NCI-H1048 (cell line): Measurements from ENCODE around the gene STAT5B.

Experiments
- DNase-seq: peaks from one replicate; lab custom pipeline; 2025; lab: John Stamatoyannopoulos, UW

The STAT5B gene

GRCh38 chr17:42284566-42284965 lies 8.4 kb upstream of the STAT5B start:
- no peak for DNase-seq

GRCh38 chr17:42284024-42284369 lies 7.8 kb upstream of the STAT5B start:
- DNase-seq, result no peak

DNA sequence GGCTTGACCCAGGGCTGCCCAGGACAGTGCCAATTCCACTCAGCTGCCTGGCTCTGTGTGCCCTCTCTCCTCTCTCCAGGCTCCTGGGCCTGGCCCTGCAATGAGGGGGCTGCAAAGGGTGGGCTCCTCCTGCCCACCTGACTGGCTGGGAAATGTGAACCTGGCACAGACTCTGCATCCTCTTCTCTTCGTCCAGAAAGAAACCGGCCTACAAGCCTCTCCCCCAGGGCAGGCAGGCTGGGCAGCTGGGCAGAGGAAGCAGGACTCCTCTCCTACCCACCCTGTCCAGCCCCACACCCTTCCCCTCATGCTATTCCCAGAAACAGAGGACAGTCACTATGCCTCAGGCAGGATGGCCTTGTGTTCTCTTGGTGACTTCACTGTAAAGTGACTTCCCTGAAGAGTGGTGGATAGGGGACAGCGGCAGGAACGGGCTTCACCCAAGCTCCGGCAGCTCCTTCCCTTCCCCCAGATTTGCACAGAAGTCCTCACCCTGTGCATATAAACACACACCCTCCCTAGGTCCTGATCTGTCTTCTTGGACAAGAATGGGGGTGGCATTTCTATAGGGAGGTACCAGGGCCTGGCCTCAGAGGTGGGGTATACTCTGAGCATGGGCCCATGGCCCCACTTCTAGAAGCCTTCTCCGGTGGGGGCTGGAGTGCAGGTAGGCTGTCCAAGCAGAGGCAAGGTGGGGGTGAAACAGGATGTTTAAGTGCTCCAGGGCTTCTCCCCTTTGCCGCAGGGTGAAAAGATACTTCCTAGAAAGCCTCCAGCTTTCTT lies 7.2 kb upstream of the STAT5B start:
- DNase-seq, result no peak

DNA sequence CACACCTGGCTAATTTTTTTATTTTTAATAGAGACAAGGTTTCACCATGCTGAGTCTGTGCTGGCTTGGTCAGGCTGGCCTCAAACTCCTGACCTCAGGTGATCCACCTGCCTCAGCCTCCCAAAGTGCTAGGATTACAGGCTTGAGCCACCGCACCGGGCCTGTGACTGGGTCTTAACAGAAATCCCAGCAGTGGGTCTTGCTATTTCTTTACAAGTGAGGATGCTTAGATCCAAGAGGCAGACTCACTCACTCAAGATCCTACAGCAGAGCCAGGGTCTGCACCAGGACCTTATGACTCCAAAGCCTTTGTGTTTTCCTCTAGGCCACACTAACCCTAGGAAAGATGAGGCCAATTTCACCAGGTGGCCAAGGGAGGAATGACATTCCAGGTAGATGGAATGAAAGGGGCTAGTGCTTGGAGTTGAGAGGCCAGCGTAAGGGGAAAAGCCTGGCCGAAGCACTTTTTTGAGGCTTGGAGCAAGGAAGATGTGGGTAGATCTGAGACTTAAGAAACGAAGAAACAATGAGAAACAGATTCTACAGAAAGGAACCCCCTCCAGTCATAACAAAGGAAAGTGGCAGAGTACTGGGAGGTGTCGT lies 6.4 kb upstream of the STAT5B start:
- no peak for DNase-seq

GRCh38 chr17:42281571-42282096 lies 5.4 kb upstream of the STAT5B start:
- DNase-seq, result no peak

DNA sequence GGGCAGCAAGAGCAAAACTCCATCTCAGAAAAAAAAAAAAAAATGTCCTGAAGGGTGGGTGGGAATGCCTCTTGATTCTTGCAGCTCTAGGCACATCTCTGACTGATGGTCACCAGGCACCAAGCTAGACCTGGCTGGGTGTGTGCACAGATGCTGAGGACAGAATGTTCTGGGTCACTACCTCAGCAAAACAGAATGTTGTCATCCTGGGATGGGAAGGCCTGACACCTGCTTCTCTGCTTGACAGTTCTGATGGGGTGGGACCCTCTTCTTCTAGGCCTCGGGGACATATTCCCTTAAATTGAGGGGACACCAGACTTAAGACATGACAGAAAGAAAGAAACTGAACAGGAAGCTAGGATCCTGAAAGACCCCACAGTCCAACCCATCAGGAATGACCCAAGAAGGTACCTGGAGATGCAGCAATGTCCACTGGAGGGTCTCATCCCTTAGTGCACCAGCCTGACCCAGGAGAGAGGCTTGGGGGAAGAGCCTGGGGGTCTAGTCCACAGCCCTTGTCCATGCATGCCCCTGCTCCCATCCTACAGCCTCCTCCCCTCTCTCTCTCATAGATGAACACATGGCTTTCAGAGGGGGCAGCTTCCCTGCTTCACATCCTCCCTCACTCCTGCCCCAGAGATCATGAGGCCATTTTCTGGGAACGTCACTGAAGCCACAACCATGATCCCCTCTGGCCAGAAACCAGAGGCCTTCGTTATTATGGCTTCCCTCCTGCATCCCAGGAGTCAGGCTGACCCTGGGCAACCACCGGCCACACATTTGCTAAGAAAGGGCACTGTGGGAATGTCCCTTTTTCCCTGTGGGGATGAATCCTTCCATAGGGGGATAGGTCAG lies 3.8 kb upstream of the STAT5B start:
- no peak for DNase-seq

DNA sequence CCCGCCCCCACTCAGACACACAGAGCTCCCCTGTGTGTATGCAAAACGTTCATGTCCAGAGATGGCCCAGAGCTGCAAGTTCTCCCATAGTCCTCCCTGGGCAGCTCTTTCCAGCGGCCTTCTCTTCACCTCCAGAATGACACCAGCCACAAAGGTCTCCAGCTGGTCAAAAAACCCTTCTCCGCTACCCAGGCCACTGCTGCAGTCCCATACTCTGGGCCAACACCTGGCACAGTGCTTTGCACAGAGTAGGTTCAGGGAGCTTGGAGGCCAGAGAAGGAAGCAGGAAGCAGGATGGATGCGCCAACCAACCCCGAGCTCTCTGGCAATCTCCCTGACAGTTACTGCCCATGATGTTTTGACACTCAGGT lies 1.1 kb upstream of the STAT5B start:
- no peak for DNase-seq

DNA sequence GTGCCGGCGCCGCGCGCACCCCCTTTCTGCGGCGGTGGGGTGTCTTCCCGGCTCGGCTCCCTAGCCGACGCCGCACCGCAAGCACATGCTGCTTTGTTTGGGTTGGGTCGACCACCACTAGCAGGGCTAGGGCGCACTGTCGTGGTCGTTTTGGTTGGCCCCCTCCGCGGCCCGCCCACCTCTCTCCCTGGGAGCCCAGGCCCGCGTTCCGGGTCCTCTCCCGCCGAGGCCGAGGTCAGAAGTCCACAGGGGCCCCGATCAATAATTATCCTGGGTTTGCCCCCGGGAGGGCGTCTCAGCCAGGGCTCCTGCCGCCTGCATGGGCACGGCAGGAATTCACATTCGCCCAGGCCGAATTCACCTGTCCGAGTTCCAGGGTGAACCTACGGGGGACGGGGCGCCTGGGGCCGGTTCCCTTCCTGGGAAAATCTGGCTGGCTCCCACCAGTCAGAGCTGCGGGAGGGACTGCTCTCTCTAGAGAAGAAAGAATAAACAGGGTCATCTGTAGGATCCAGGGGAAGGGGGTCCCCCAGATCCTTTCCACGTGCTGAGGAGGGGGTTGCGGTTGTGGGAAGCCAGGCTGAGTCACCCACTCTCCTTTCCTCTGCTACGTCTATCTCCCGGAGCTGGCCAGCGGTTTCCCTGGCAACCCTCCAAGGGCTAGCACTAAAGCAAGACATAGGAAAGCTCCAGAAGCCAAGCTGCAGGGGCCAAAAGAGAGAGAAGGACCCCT lies 584 bp upstream of the STAT5B start:
- DNase-seq, result no peak

- DNase-seq, result no peak
These were observed 448 bp downstream of the STAT5B start for GRCh38 chr17:42275527-42276358.

DNA sequence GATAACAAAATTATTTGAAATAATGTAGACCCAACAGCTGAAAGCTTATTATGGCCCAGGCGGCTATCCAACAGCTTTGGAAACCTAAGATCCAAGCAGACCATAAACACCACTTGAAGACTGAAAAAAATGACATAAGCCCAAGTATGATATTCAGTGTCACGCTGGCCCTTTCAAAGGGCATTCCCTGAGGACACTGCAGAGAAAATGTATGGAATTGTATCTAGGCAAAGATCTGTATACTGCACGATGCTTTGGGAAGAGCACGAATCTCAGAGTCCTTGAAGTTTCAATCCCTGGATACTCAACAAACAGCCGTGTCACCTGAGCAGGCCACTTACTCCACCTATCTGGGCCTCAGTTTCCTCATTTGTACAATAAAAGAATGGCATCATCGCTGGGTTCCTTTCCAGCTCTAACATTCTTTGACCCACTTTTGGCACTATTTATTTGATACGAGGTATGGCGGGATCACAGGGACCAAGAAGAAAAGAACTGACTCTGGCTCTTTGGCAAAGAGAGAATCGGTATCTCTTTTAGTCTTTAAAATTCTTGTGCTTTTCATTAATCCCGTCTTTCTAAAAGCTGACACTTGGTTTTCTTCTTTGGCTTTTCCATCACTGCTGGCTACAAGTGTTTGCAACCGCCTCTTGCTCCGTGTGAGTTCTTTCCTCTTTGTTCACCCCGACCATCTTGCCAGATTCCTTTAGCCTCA lies 1.2 kb downstream of the STAT5B start:
- DNase-seq, result no peak

- DNase-seq, result no peak
These were observed 2.0 kb downstream of the STAT5B start for GRCh38 chr17:42274253-42274542.

- DNase-seq, result no peak
These were observed 2.5 kb downstream of the STAT5B start for GRCh38 chr17:42273474-42274252.

GRCh38 chr17:42272162-42272907 lies 3.9 kb downstream of the STAT5B start:
- no peak for DNase-seq

- no peak for DNase-seq
These were observed 4.5 kb downstream of the STAT5B start for GRCh38 chr17:42271779-42272035.

DNA sequence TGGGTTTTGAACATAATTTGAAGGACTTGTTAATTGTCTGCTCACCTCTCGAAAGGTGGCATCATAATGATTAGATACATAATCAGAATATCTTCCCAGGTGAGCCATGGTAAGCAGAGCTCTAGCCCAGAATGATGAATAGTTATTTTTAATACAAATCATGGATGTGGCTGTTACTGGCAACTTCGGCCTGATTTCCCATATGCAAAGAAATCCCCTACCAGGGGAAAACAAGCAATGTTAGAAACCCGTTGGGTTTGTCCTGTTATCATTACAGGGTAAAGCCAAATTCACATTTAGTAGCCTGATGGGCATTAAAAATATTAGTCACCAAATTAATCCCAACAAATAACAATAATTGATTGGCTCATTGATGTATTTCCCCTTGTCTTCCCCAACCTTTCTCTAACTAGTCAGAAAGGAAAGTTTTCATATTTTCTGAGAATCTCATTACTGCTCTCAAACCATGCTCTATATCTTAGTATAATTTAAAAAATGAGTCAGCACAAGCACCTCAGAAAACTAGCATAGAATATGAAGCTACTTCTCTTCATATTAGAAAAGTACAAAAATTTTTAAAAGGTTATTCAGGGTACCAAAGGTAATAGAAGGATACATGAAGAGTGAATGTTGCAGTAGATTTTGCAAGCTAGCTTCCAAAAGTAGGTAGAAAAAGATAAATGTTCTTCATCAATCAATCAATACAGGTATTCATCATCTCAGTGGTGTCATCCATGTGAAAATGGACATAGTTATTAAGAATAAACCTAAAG lies 5.0 kb downstream of the STAT5B start:
- no peak for DNase-seq

DNA sequence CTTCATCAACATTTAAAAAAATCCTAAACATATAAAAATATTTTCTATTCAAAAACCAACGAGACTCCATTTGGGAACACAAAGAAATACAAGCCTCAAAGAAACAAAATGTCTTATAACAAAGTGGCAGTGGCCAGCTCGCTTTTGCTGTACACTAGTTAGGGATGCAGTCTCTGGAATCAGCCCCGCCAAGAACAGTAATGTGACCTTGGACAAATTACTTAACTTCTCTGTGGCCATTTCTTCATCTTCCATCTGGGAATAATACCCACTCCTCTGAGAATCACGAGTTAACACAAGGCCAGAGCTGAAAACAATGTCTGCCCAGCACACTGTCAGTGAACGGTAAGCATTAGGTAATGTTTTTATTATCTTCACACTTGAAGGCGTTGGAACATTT lies 5.6 kb downstream of the STAT5B start:
- DNase-seq, result no peak

DNA sequence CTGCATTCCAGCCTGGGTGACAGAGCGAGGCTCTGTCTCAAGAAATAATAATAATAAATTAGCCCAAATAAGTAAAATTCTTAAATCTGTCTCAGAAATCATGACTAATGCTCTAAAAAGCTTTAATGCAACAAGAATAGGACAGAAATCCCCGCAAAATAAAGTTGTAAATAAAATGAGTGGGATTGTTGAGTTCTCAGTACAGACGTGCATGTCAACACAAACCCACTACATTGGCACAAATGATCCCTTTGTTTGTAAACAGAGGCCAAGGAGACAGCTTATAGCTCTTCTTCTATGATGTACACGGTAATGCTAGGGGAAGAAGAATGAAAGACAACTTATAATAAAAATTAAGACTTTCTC lies 6.0 kb downstream of the STAT5B start:
- DNase-seq, result no peak

DNA sequence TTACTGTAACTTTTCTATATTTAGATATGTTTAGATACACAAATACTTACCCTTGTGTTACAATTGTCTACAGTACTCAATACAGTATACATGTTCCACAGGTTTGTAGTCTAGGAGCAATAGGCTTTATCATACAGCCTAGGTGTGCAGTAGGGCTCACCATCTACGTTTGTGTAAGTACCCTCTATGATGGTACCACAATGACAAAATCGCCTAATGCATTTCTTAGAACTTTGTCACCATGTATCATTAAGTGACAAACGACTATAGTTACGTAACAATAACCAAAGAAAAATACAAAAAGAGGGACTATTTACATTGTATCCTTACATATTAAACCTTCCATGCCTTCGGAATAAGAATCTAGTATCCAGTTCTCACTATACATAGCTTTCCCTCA lies 8.0 kb downstream of the STAT5B start:
- no peak for DNase-seq
